Trophoblast cell (in vitro differentiated cells and primary cell): ENCODE measurements around the gene RD3L.

ENCODE experiments used
- DNase-seq, 2 donors: peaks; one replicate each; pipeline ENCODE4 v3.0.0-alpha.2; 2016
- H2AFZ ChIP-seq: 2 replicates; pipeline ENCODE4 v1.6.1; 2013; ENCODE audit warnings: low read length, moderate library complexity, mild to moderate bottlenecking; ENCODE audit not compliant: insufficient read depth, poor library complexity
- H2AK5ac ChIP-seq: 2 replicates; pipeline ENCODE4 v1.6.1; 2013; ENCODE audit warnings: mild to moderate bottlenecking, low read length
- H2BK120ac ChIP-seq: 2 replicates; pipeline ENCODE4 v1.6.1; 2013; ENCODE audit warnings: low read length, mild to moderate bottlenecking, moderate library complexity; ENCODE audit not compliant: insufficient read depth, poor library complexity
- H2BK12ac ChIP-seq: 2 replicates; pipeline ENCODE4 v1.6.1; 2013; ENCODE audit warnings: mild to moderate bottlenecking, low read length, moderate library complexity
- H2BK5ac ChIP-seq: 2 replicates; pipeline ENCODE4 v1.6.1; 2013; ENCODE audit warnings: low read length, low read depth, moderate library complexity, mild to moderate bottlenecking; ENCODE audit not compliant: poor library complexity
- H3K14ac ChIP-seq: 2 replicates; pipeline ENCODE4 v1.6.1; 2013; ENCODE audit warnings: mild to moderate bottlenecking, low read length
- H3K18ac ChIP-seq: 2 replicates; pipeline ENCODE4 v1.6.1; 2013; ENCODE audit warnings: mild to moderate bottlenecking, low read length
- H3K23ac ChIP-seq: 2 replicates; pipeline ENCODE4 v1.6.1; 2013; ENCODE audit warnings: low read length
- H3K27ac ChIP-seq: 2 replicates; pipeline ENCODE4 v1.5.1; 2013; ENCODE audit warnings: low read depth, mild to moderate bottlenecking, inconsistent platforms, low read length, moderate library complexity
- H3K27me3 ChIP-seq: 2 replicates; pipeline ENCODE4 v1.6.1; 2013; ENCODE audit warnings: inconsistent platforms, mild to moderate bottlenecking, low read length, moderate library complexity; ENCODE audit not compliant: insufficient read depth
- H3K36me3 ChIP-seq, 2 experiments: 1 replicate in 1 of 2; 2 replicates in 1 of 2; pipeline ENCODE4 v1.6.1; 2013; ENCODE audit warnings: low read length in 2 of 2, mild to moderate bottlenecking in 2 of 2, moderate library complexity in 1 of 2; ENCODE audit not compliant: insufficient read depth in 2 of 2, control insufficient read depth in 1 of 2
- H3K4ac ChIP-seq: 2 replicates; pipeline ENCODE4 v1.6.1; 2013; ENCODE audit warnings: low read depth, mild to moderate bottlenecking, low read length, moderate library complexity
- H3K4me1 ChIP-seq, 2 experiments: 1 replicate in 1 of 2; 2 replicates in 1 of 2; pipeline ENCODE4 v1.6.1; 2013; ENCODE audit warnings: low read length in 2 of 2, mild to moderate bottlenecking in 2 of 2, moderate library complexity in 1 of 2; ENCODE audit not compliant: insufficient read depth in 2 of 2, control insufficient read depth in 1 of 2
- H3K4me2 ChIP-seq: 2 replicates; pipeline ENCODE4 v1.6.1; 2013; ENCODE audit warnings: inconsistent platforms, mild to moderate bottlenecking, low read length, moderate library complexity
- H3K4me3 ChIP-seq: 2 replicates; pipeline ENCODE4 v1.5.1; 2013; ENCODE audit warnings: mild to moderate bottlenecking, low read depth, low read length, inconsistent platforms
- H3K79me1 ChIP-seq: one replicate; pipeline ENCODE4 v1.6.1; 2013; ENCODE audit warnings: low read length
- H3K79me2 ChIP-seq: 2 replicates; pipeline ENCODE4 v1.6.1; 2013; ENCODE audit warnings: low read length, mild to moderate bottlenecking; ENCODE audit not compliant: control insufficient read depth, insufficient read depth, poor library complexity
- H3K9ac ChIP-seq: 2 replicates; pipeline ENCODE4 v1.6.1; 2013; ENCODE audit warnings: mild to moderate bottlenecking, low read length
- H3K9me3 ChIP-seq: 2 replicates; pipeline ENCODE4 v1.6.1; 2013; ENCODE audit warnings: low read depth, mild to moderate bottlenecking, control low read depth, inconsistent platforms, low read length; ENCODE audit not compliant: insufficient read depth
- H4K12ac ChIP-seq: 2 replicates; pipeline ENCODE4 v1.6.1; 2013; ENCODE audit warnings: low read depth, mild to moderate bottlenecking, low read length, moderate library complexity
- H4K8ac ChIP-seq: 2 replicates; pipeline ENCODE4 v1.6.1; 2013; ENCODE audit warnings: low read depth, mild to moderate bottlenecking, low read length, moderate library complexity
- H4K91ac ChIP-seq: one replicate; pipeline ENCODE4 v1.6.1; 2013; ENCODE audit warnings: low read depth, mild to moderate bottlenecking, low read length, moderate library complexity
- WGBS: extraction: QIAGEN DNeasy Blood & Tissue Kit; methylation state at CpG from one replicate; pipeline ENCODE4 v1.1.7; 2013; ENCODE audit warnings: missing lambda C conversion rate; ENCODE audit not compliant: insufficient read length, insufficient coverage; ENCODE audit errors: extremely low coverage; 5-methylcytosine and 5-hydroxymethylcytosine counted together

RD3L gene

DNA sequence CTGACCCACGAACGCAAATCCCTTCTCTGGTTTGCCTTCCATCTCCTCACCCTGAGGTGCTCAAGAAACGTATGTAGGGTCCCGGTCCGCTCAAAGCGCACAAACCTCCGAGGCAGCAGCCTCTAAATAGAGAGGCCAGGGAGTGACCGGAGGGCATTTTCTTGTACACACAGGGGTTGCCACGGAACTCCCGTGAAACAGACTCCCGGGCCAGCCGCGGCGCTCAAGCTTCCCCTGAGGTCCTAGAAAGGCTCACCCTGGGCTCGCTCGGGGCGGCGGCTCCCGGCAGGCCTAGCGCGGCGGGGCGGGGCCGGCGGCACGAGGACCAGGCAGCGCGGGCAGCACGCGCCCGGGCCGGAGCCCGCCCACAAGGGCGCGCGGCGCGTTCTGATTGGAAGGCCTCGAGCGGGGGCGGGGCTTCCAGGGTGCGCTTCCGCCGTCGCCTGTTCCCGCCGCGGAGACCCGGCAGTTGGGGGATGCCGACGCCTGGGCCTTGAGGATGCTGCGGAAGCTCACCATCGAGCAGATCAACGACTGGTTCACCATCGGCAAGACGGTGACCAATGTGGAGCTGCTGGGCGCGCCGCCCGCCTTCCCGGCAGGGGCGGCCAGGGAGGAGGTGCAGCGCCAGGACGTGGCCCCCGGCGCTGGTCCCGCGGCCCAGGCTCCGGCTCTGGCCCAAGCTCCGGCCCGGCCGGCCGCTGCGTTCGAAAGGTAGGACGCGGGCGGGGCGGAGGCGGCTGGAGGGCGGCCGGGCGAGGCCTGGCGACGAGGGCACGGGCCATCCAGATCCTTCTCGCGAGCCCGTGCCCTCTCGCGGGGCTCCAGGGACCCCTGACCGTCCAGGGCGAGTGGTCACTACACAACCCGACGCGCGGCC is 14.1 kb downstream of the RD3L start, which contains the start of gene TDRD9:
TSS of gene TDRD9 (plus strand) at position 446 of the 880 bp plus-strand sequence. CDS start at position 500, 54 bp downstream.
- Histone ChIP-seq H3K4ac (no peak within 1 kb of the TSS), H3K14ac (no peak within 1 kb of the TSS), H3K79me1 (no peaks in the 10 kb centered on the region), H2BK12ac (no peak within 1 kb of the TSS), H4K12ac (no peak within 1 kb of the TSS), H3K27me3 (no peaks in the 10 kb centered on the region), H3K36me3 (no peaks in the 10 kb centered on the region), H3K18ac (no peak within 1 kb of the TSS), H4K91ac (no peak within 1 kb of the TSS), H3K27ac (no peak within 1 kb of the TSS), H3K9ac (no peak within 1 kb of the TSS), H2BK120ac (no peak within 1 kb of the TSS), H3K79me2 (no peaks in the 10 kb centered on the region), H2BK5ac (no peak within 1 kb of the TSS), H3K4me3 (no peak within 1 kb of the TSS), H2AFZ (no peak within 1 kb of the TSS), H3K9me3 (no peaks in the 10 kb centered on the region), H4K8ac (no peak within 1 kb of the TSS), H3K4me1 (no peaks in the 10 kb centered on the region), H3K4me2 (no peak within 1 kb of the TSS), H3K23ac (no peak within 1 kb of the TSS), H2AK5ac (no peak within 1 kb of the TSS)
- DNase-seq: no peak
- WGBS: no CpG with 5 or more reads among the region's 97 CpGs

- no peak overlapping the region for H2BK12ac ChIP-seq
- H2BK120ac ChIP-seq: no peak overlapping the region
- H3K36me3 ChIP-seq: no peaks in the 10 kb centered on the region
- H3K4me2 ChIP-seq: no peak overlapping the region
- no peak overlapping the region for H3K27ac ChIP-seq
- no peak overlapping the region for H3K23ac ChIP-seq
- no peak overlapping the region for H3K14ac ChIP-seq
- no peaks in the 10 kb centered on the region for H3K79me1 ChIP-seq
- no peak overlapping the region for H3K4me3 ChIP-seq
- H3K9ac ChIP-seq: no peak overlapping the region
- H2AFZ ChIP-seq: no peak overlapping the region
- H3K4me1 ChIP-seq: no peaks in the 10 kb centered on the region
- H2BK5ac ChIP-seq: no peak overlapping the region
- no peaks in the 10 kb centered on the region for H3K27me3 ChIP-seq
- no peaks in the 10 kb centered on the region for H3K79me2 ChIP-seq
- no CpG with 5 or more reads among the region's 18 CpGs for WGBS
- no peak overlapping the region for H4K91ac ChIP-seq
- no peak overlapping the region for H3K4ac ChIP-seq
- no peak overlapping the region for H3K18ac ChIP-seq
- H3K9me3 ChIP-seq: no peaks in the 10 kb centered on the region
- no peak for DNase-seq
- H4K12ac ChIP-seq: no peak overlapping the region
- no peak overlapping the region for H4K8ac ChIP-seq
- H2AK5ac ChIP-seq: no peak overlapping the region
Observed at GRCh38 chr14:103927566-103927965, 14.8 kb downstream of the RD3L start.

GRCh38 chr14:103925316-103925715 is 17.0 kb downstream of the RD3L start:
- no peaks in the 10 kb centered on the region for H3K9me3 ChIP-seq
- H2AFZ ChIP-seq: no peak overlapping the region
- no peak overlapping the region for H4K12ac ChIP-seq
- no peak overlapping the region for H3K4ac ChIP-seq
- H2BK12ac ChIP-seq: no peak overlapping the region
- H3K27ac ChIP-seq: no peak overlapping the region
- H3K4me1 ChIP-seq: no peaks in the 10 kb centered on the region
- no peak overlapping the region for H3K9ac ChIP-seq
- peaks cover 3% of the 10 kb centered on the region for H3K79me1 ChIP-seq
- H4K8ac ChIP-seq: no peak overlapping the region
- H3K4me2 ChIP-seq: no peak overlapping the region
- no peak overlapping the region for H4K91ac ChIP-seq
- no peak overlapping the region for H2AK5ac ChIP-seq
- no peaks in the 10 kb centered on the region for H3K27me3 ChIP-seq
- no peak overlapping the region for H3K14ac ChIP-seq
- H3K18ac ChIP-seq: no peak overlapping the region
- no peak overlapping the region for H2BK120ac ChIP-seq
- no CpG with 5 or more reads among the region's 5 CpGs for WGBS
- DNase-seq: no peak
- peaks cover 8% of the 10 kb centered on the region for H3K79me2 ChIP-seq
- H2BK5ac ChIP-seq: no peak overlapping the region
- H3K23ac ChIP-seq: no peak overlapping the region
- H3K36me3 ChIP-seq: no peaks in the 10 kb centered on the region
- no peak overlapping the region for H3K4me3 ChIP-seq

GRCh38 chr14:103923863-103924262 is 18.5 kb downstream of the RD3L start:
- Histone ChIP-seq H4K12ac (no peak overlapping the region), H3K4me1 (no peaks in the 10 kb centered on the region), H2BK5ac (no peak overlapping the region), H3K27ac (no peak overlapping the region), H3K9ac (no peak overlapping the region), H3K79me1 (peaks cover 3% of the 10 kb centered on the region), H3K4ac (no peak overlapping the region), H3K9me3 (no peaks in the 10 kb centered on the region), H3K4me3 (no peak overlapping the region), H3K36me3 (no peaks in the 10 kb centered on the region), H2AFZ (no peak overlapping the region), H3K4me2 (no peak overlapping the region), H3K18ac (no peak overlapping the region), H3K27me3 (no peaks in the 10 kb centered on the region), H3K23ac (no peak overlapping the region), H4K8ac (no peak overlapping the region), H3K79me2 (peaks cover 8% of the 10 kb centered on the region), H2AK5ac (no peak overlapping the region), H2BK120ac (no peak overlapping the region), H2BK12ac (no peak overlapping the region), H3K14ac (no peak overlapping the region), H4K91ac (no peak overlapping the region)
- DNase-seq: no peak
- no CpG with 5 or more reads among the region's 6 CpGs for WGBS
